Common myeloid progenitor, CD34-positive (primary cell): Measurements from ENCODE around the gene PIGB. TPM values are rescaled to one million over a fixed set of nuclear protein-coding genes. Genes with fewer than 3 reads are reported as not detected.

Experiments used
- CTCF ChIA-PET: fragments of 350-600 bp; sonication (Branson Sonifier 250); formaldehyde crosslinking; loops from one replicate; lab custom pipeline; 2021; ENCODE audit warnings: antibody characterized with exemption; lab: Charles Lee
- POLR2A ChIA-PET: fragments of 350-600 bp; sonication (Branson Sonifier 250); formaldehyde crosslinking; loops from one replicate; lab custom pipeline; 2021; ENCODE audit warnings: antibody characterized with exemption; lab: Charles Lee
- DNase-seq, 3 donors: peaks; one replicate each; pipeline versions ENCODE4 v3.0.0 to v3.0.0-alpha.2; 2013
- H3K27ac ChIP-seq, 2 experiments: 1 replicate in 1 of 2; 2 replicates in 1 of 2; pipeline ENCODE4 v1.7.0; 2013; ENCODE audit warnings: inconsistent platforms in 2 of 2, low read length in 2 of 2, mild to moderate bottlenecking in 2 of 2, low read depth in 1 of 2, moderate library complexity in 1 of 2; ENCODE audit not compliant: severe bottlenecking in 2 of 2, insufficient read depth in 1 of 2, poor library complexity in 1 of 2
- H3K27me3 ChIP-seq, 5 experiments: replicated peaks in 2 of 5; 1 replicate in 3 of 5; 2 replicates in 2 of 5; pipeline versions ENCODE4 v1.6.1 to v1.7.0; 2013; ENCODE audit warnings: low read length in 4 of 5, mild to moderate bottlenecking in 2 of 5, moderate library complexity in 2 of 5, inconsistent platforms in 1 of 5; ENCODE audit not compliant: insufficient read depth in 5 of 5, control insufficient read depth in 4 of 5
- H3K36me3 ChIP-seq, 4 experiments: 1 replicate in 2 of 4; 2 replicates in 2 of 4; pipeline versions ENCODE4 v1.6.1 to v1.7.0; 2013; ENCODE audit warnings: low read length in 3 of 4, control low read depth in 1 of 4, mild to moderate bottlenecking in 1 of 4; ENCODE audit not compliant: control insufficient read depth in 4 of 4, insufficient read depth in 4 of 4
- H3K4me1 ChIP-seq, 4 experiments: 1 replicate in 3 of 4; 2 replicates in 1 of 4; pipeline versions ENCODE4 v1.6.1 to v1.7.1; 2013; ENCODE audit warnings: low read length in 3 of 4, mild to moderate bottlenecking in 3 of 4, control low read depth in 1 of 4, inconsistent platforms in 1 of 4, moderate library complexity in 1 of 4; ENCODE audit not compliant: control insufficient read depth in 4 of 4, insufficient read depth in 4 of 4; ENCODE audit errors: control extremely low read depth in 1 of 4
- H3K4me3 ChIP-seq, 7 experiments: 1 replicate in 4 of 7; 2 replicates in 3 of 7; pipeline versions ENCODE4 v1.5.1 to v1.7.0; 2013; ENCODE audit warnings: mild to moderate bottlenecking in 7 of 7, low read length in 6 of 7, moderate library complexity in 6 of 7, inconsistent platforms in 2 of 7, low read depth in 2 of 7, control low read depth in 1 of 7; ENCODE audit not compliant: insufficient read depth in 4 of 7, control insufficient read depth in 1 of 7; ENCODE audit errors: extremely low read depth in 1 of 7
- H3K9me3 ChIP-seq, 5 experiments: 1 replicate in 4 of 5; 2 replicates in 1 of 5; pipeline versions ENCODE4 v1.6.1 to v1.7.1; 2013; ENCODE audit warnings: low read length in 4 of 5, mild to moderate bottlenecking in 2 of 5, inconsistent platforms in 1 of 5, low read depth in 1 of 5, moderate library complexity in 1 of 5; ENCODE audit not compliant: control insufficient read depth in 4 of 5, insufficient read depth in 2 of 5; ENCODE audit errors: control extremely low read depth in 1 of 5
- WGBS: methylation state at CpG from one replicate; pipeline ENCODE4 v1.1.5; 2013; ENCODE audit not compliant: insufficient coverage; 5-methylcytosine and 5-hydroxymethylcytosine counted together
- polyA plus RNA-seq: library from polyadenylated mRNA; unstranded; fragments of 120-200 nt; gene quantifications from one replicate; pipeline ENCODE4 v1.2.1, GENCODE V29; 2013

The PIGB gene
- 26.3 TPM for polyA plus RNA-seq

DNA sequence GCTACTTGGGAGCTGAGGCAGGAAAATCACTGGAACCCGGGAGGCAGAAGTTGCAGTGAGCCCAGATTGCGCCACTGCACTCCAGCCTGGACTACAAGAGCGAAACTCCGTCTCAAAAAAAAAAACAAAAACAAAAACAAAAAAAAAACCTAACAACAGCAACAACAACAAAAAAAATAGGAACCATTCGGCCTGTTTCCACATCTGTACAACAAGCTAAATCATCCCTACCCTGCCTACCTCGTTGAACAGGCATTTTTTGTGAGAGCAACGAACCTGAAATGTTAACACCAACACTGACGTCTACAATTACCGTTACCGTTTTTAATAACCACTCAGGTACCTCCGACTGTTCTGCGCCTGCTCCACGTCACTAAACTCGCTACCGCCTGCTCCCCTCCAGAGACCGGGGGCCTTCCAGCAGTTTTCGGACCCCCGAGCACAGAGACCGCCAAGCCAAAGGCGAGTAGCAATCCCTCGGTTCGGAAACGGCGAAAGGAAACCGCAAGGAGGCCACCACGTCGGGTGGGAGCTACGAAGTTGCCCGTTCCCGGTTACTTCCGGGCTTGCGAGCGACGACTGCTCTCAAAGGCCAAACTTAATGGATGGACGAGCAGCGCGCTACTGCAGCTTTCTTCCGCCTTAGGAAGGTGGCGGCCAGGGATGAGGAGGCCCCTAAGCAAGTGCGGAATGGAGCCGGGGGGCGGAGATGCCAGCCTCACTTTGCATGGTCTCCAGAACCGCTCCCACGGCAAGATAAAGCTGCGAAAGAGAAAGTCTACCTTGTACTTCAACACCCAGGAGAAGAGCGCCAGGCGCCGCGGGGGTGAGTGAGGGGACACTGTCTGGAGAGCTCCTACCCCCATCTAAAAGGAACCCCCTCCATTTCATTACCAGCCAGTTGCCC lies at the start of gene PIGB, which contains the start of gene PIGBOS1:
Gene PIGB (plus strand): TSS at position 635 of the 907 bp plus-strand sequence. CDS start 29 bp downstream, at position 664.
Gene PIGBOS1 (minus strand): TSS at position 536 of the 907 bp plus-strand sequence. CDS start 1,331 bp downstream, outside the sequence.
- H3K4me3 ChIP-seq: peak within 1 kb of the TSS; percentile 83 to 98 (median 93)

DNA sequence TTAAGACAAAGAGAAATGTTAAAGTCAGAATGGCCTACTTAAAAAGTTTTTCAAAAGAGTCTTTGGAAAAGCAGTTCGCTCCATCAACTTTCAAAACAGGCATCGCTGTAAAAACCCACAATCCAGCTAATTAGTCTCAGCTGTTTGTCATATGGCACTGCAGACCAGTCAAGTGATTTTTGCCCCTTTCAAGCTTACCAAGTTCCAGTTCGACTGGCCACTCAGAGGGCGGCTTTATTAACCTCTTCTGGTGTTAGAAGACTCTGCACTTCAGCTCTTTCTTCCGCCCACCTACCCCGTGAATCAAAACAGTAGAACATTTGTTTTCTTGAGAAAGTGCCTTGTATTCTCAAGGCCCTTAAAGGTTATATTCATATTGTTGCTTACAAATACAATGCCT lies 48.7 kb upstream of the PIGB start:
- CTCF ChIA-PET: interaction anchor here (0.8 to 2.8 kb wide), 2 partner anchors 11 to 38 kb away, joined by 3 to 10 read pairs; no protein-coding TSS in a partner anchor
- POLR2A ChIA-PET: interaction anchor here (2.3 kb wide), 1 partner anchor 20 kb away, joined by 5 read pairs; no protein-coding TSS in a partner anchor

More for the DNA sequence above, at the start of gene PIGB, which contains the start of gene PIGBOS1:
- no peaks in the 10 kb centered on the region for H3K27me3 ChIP-seq
- POLR2A ChIA-PET: interaction anchor here (0.6 to 1.5 kb wide), 2 partner anchors 8 to 89 kb away, joined by 3 to 5 read pairs; partner anchors contain the start of genes CCPG1 and PIERCE2
- WGBS: under 1% methylated on average over 40 of the region's 49 CpGs
- CTCF ChIA-PET: interaction anchor here (0.6 to 1.8 kb wide), 9 partner anchors 20 to 1045 kb away, joined by 3 to 7 read pairs (median 3); partner anchors contain the start of genes CCPG1 and PIERCE2
- H3K36me3 ChIP-seq: peaks cover 0 to 4% (median 1%) of the 10 kb centered on the region in 4 experiments
- peak; percentile 94 to 97 (median 95) for DNase-seq
- peaks cover 9 to 32% (median 18%) of the 10 kb centered on the region in 4 experiments for H3K4me1 ChIP-seq
- no peaks in the 10 kb centered on the region for H3K9me3 ChIP-seq
- H3K27ac ChIP-seq: peak within 1 kb of the TSS; percentile 98 to 99

GRCh38 chr15:55276324-55276723 lies 42.7 kb upstream of the PIGB start:
- Histone ChIP-seq H3K4me1 (peaks cover 28 to 45% (median 34%) of the 10 kb centered on the region in 4 experiments), H3K27ac (no peak overlapping the region), H3K4me3 (no peak overlapping the region), H3K27me3 (no peaks in the 10 kb centered on the region), H3K9me3 (no peaks in the 10 kb centered on the region), H3K36me3 (no peaks in the 10 kb centered on the region)
- 100% methylated on average over 2 of the region's 5 CpGs for WGBS
- POLR2A ChIA-PET: interaction anchor here (1.2 kb wide), 1 partner anchor 9 kb away, joined by 4 read pairs; no protein-coding TSS in a partner anchor
- DNase-seq: no peak
- CTCF ChIA-PET: interaction anchor here (0.9 to 1.5 kb wide), 5 partner anchors 10 to 163 kb away, joined by 4 to 6 read pairs (median 5); no protein-coding TSS in a partner anchor

More for the DNA sequence above, 48.7 kb upstream of the PIGB start:
- DNase-seq: no peak
- no peak overlapping the region for H3K4me3 ChIP-seq
- H3K27ac ChIP-seq: no peak overlapping the region
- 95% methylated on average over 4 of the region's 6 CpGs for WGBS
- H3K9me3 ChIP-seq: no peaks in the 10 kb centered on the region
- H3K27me3 ChIP-seq: no peaks in the 10 kb centered on the region
- H3K36me3 ChIP-seq: peaks cover 0 to 11% (median 2%) of the 10 kb centered on the region in 4 experiments
- peaks cover 15 to 51% (median 26%) of the 10 kb centered on the region in 4 experiments for H3K4me1 ChIP-seq

- DNase-seq: peak; percentile 57 to 94 (median 91)
- Histone ChIP-seq H3K4me1 (peaks cover 32 to 53% (median 39%) of the 10 kb centered on the region in 4 experiments), H3K4me3 (peak overlapping the region in 2 of 7 experiments; percentile 5 to 55), H3K27ac (peak overlapping the region in 1 of 2 experiments; percentile 17), H3K36me3 (no peaks in the 10 kb centered on the region), H3K9me3 (no peaks in the 10 kb centered on the region), H3K27me3 (no peaks in the 10 kb centered on the region)
- ChIA-PET POLR2A (interaction anchor here (0.7 to 1.2 kb wide), 2 partner anchors 8 to 10 kb away, joined by 3 to 4 read pairs; no protein-coding TSS in a partner anchor), CTCF (interaction anchor here (1.0 to 1.5 kb wide), 2 partner anchors 58 to 162 kb away, joined by 4 to 6 read pairs; no protein-coding TSS in a partner anchor)
- WGBS: 0% methylated on average over 4 of the region's 7 CpGs
Observed at GRCh38 chr15:55277116-55277564, 41.9 kb upstream of the PIGB start.

- Histone ChIP-seq H3K27me3 (no peaks in the 10 kb centered on the region), H3K9me3 (no peaks in the 10 kb centered on the region), H3K27ac (peak overlapping the region in 1 of 2 experiments; percentile 17), H3K4me1 (peaks cover 37 to 58% (median 44%) of the 10 kb centered on the region in 4 experiments), H3K36me3 (no peaks in the 10 kb centered on the region), H3K4me3 (peak overlapping the region in 2 of 7 experiments; percentile 5 to 55)
- POLR2A ChIA-PET: interaction anchor here (0.7 kb wide), 1 partner anchor 8 kb away, joined by 3 read pairs; no protein-coding TSS in a partner anchor
- CTCF ChIA-PET: interaction anchor here (1.5 kb wide), 1 partner anchor 59 kb away, joined by 6 read pairs; no protein-coding TSS in a partner anchor
- whole genome bisulfite sequencing: 83% methylated on average over 1 of the region's 2 CpGs
- DNase-seq: no peak
Observed at GRCh38 chr15:55277715-55278114, 41.3 kb upstream of the PIGB start.

DNA sequence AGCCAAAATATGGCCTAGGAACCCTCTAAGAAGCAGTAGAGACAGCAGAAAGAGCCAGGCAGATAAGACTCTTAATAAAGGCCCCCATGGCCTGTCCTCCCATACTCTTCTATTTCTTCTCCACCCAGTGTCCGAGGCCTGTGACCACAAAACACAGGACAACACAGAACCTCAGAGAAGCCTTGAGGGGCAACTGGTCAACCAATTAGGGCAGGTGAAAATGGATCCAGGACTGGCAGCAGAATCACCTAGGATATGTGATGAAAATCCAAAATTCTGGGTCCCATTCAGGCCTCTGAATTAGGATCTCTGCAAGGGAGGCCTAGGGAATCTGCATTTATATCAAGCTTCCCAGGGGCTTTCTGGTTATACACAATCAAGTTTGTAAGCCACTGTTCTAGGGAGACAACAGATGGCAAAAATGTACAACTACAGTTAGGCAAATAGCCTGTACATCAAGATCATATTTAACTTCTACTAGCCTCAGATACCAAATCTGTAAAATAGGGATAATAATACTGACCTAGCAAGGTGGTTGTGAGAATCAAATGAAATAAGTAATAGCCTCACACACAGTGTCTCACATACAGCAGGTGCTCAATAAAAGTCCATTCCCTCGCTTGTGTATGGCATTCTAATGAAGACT lies 39.8 kb upstream of the PIGB start:
- Histone ChIP-seq H3K27me3 (no peaks in the 10 kb centered on the region), H3K36me3 (no peaks in the 10 kb centered on the region), H3K4me3 (no peak overlapping the region), H3K9me3 (no peaks in the 10 kb centered on the region), H3K4me1 (peaks cover 42 to 74% (median 53%) of the 10 kb centered on the region in 4 experiments), H3K27ac (peak overlapping the region in 1 of 2 experiments; percentile 69)
- WGBS: 100% methylated on average over 1 of the region's 2 CpGs
- CTCF ChIA-PET: interaction anchor here (1.4 kb wide), 1 partner anchor 159 kb away, joined by 3 read pairs; no protein-coding TSS in a partner anchor
- POLR2A ChIA-PET: no interaction called here
- DNase-seq: no peak
